Left ventricle myocardium inferior (tissue), 1 donor: ENCODE measurements around the gene STON2. TPM values are rescaled to one million over a fixed set of nuclear protein-coding genes. Genes with fewer than 3 reads are reported as not detected.

Experiments used
- DNase-seq: peaks from one replicate; pipeline ENCODE4 v3.0.0-alpha.2; 2020
- H3K27ac ChIP-seq: fragments of 200-600 bp; replicated peaks from 2 replicates; pipeline ENCODE4 v1.8.0; 2021
- H3K27me3 ChIP-seq: fragments of 200-600 bp; 2 replicates; pipeline ENCODE4 v1.8.0; 2021; ENCODE audit warnings: low read depth
- H3K36me3 ChIP-seq: fragments of 200-600 bp; 2 replicates; pipeline ENCODE4 v1.8.0; 2021
- H3K4me1 ChIP-seq: fragments of 200-600 bp; 2 replicates; pipeline ENCODE4 v1.8.0; 2021
- H3K4me3 ChIP-seq: fragments of 200-600 bp; 2 replicates; pipeline ENCODE4 v1.8.0; 2021; ENCODE audit warnings: mild to moderate bottlenecking, moderate library complexity
- H3K9me3 ChIP-seq: fragments of 200-600 bp; replicated peaks from 2 replicates; pipeline ENCODE4 v1.8.0; 2021
- intact Hi-C: fragments of 100-400 bp; cut with micrococcal nuclease; formaldehyde crosslinking; loops from one replicate; pipeline ENCODE4 v1.11.0; 2022
- total RNA-seq: library from RNA; stranded (reverse); fragmentation: NEBNext Ultra II Directional; extraction: Animal tissue kit (Norgen Biotek cat#: 25700); gene quantifications from one replicate; pipeline ENCODE4 v1.2.1, GENCODE V29; 2021
- TF ChIP-seq, protein P1 (sequence below): fragments of 200-600 bp; IDR thresholded peaks from 2 replicates; pipeline ENCODE4 v1.8.0; 2021; ENCODE audit warnings: antibody characterized with exemption, mild to moderate bottlenecking, borderline replicate concordance
- donor health status: DM: no; HTN: yes; CAD: no; lungs with severe emphysema.

The STON2 gene
- total RNA-seq, 1 donor from 2014 or later, result 8.3 TPM

DNA sequence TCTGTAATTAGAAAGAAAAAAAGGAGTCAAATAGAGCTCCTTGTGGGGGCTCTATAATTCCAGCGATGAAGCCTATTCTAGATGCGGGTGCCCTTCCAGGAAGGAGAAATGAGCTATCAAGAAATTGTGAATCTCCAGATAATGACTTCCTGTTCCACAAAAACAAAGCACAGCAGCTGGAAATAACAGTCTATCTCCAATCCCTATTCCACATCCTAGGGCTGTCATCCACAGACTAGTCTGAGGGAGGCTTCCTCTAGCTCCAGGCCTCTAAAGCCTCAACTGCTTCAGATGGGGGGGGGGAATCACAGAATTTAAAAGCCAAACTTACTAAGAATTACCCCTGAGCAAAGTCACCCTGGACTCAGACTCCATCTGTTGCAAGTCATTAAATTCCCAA, 102.0 kb downstream of the STON2 start:
- TF ChIP-seq, protein P1, sequence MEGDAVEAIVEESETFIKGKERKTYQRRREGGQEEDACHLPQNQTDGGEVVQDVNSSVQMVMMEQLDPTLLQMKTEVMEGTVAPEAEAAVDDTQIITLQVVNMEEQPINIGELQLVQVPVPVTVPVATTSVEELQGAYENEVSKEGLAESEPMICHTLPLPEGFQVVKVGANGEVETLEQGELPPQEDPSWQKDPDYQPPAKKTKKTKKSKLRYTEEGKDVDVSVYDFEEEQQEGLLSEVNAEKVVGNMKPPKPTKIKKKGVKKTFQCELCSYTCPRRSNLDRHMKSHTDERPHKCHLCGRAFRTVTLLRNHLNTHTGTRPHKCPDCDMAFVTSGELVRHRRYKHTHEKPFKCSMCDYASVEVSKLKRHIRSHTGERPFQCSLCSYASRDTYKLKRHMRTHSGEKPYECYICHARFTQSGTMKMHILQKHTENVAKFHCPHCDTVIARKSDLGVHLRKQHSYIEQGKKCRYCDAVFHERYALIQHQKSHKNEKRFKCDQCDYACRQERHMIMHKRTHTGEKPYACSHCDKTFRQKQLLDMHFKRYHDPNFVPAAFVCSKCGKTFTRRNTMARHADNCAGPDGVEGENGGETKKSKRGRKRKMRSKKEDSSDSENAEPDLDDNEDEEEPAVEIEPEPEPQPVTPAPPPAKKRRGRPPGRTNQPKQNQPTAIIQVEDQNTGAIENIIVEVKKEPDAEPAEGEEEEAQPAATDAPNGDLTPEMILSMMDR, result no peak
- no peaks in the 10 kb centered on the region for H3K4me1 ChIP-seq
- intact Hi-C loops, result no loop called here

DNA sequence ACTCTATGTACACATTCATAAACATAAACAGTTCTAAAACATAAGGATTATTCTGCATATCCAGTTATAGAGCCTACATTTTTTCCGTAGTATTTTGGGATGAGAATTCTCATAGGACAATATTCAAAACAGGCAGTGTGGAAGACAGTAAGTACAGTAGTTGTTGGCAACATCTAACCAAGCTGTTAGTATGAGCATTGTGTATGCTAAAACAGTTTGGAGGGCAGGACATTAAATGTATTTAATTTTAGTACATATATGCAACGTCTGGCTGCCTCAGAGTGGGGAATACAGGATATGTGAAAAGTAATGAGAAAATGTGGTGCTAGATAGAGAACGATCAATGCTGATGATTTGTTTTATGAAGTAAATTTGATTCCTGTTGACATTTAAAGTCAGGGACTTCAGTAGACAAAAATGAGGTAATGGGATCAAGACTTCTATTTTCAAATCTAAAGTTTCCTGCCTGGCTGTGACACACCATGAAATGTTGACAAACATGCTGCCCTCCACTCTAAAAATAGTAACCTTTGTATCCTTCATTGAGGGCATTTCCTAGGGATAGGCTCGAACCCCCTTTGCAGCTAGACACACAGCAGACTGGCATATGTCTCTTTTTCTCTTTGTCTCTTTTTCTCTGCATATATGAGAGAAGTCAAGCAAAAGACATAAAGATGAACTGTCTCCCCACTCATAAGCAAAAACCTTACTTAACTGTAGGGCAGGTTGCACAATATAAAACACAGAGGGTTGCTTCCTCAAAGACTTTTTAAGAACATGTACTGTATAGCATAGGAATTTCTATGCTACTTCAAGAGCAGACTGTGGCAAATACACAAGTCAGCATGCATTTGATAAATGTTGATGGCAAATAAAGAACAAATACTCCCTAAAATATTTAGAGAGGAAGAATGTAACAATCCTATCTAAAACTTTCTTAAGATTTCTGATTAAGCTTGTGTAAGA, 103.9 kb downstream of the STON2 start:
- TF ChIP-seq, protein P1, result no peak
- Histone ChIP-seq H3K27me3 (no peaks in the 10 kb centered on the region), H3K27ac (no peak overlapping the region), H3K4me1 (no peaks in the 10 kb centered on the region), H3K36me3 (no peaks in the 10 kb centered on the region), H3K9me3 (no peaks in the 10 kb centered on the region), H3K4me3 (no peak overlapping the region)
- DNase-seq, result no peak
- intact Hi-C loops, result no loop called here

More for the DNA sequence above, 102.0 kb downstream of the STON2 start:
- H3K9me3 ChIP-seq, result no peaks in the 10 kb centered on the region
- H3K27ac ChIP-seq, result no peak overlapping the region
- DNase-seq, result no peak
- no peaks in the 10 kb centered on the region for H3K27me3 ChIP-seq
- H3K36me3 ChIP-seq, result no peaks in the 10 kb centered on the region
- no peak overlapping the region for H3K4me3 ChIP-seq

DNA sequence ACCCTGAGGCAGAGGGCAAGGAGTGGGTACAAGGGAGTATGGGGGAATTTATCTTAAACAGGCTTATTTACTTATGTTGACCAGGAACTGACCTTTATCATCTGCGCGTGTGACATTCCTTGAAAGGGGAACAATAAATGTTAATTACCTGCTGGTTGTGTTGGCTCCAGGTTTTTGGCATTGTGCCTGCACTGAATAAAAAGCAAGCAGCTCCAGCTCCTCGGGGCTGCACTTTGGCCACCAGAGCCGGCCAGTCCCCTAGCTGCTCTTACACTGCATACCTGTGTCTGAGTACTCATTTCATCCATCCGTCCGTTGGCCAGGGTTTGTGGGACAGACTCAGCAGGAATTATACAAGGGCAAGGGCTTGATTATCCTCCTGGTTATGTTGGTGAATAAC, 110.6 kb downstream of the STON2 start:
- Histone ChIP-seq H3K4me1 (no peaks in the 10 kb centered on the region), H3K9me3 (no peaks in the 10 kb centered on the region), H3K4me3 (no peak overlapping the region), H3K27me3 (no peaks in the 10 kb centered on the region), H3K36me3 (no peaks in the 10 kb centered on the region), H3K27ac (no peak overlapping the region)
- intact Hi-C loops, result no loop called here
- DNase-seq, result no peak
- TF ChIP-seq, protein P1, result no peak

DNA sequence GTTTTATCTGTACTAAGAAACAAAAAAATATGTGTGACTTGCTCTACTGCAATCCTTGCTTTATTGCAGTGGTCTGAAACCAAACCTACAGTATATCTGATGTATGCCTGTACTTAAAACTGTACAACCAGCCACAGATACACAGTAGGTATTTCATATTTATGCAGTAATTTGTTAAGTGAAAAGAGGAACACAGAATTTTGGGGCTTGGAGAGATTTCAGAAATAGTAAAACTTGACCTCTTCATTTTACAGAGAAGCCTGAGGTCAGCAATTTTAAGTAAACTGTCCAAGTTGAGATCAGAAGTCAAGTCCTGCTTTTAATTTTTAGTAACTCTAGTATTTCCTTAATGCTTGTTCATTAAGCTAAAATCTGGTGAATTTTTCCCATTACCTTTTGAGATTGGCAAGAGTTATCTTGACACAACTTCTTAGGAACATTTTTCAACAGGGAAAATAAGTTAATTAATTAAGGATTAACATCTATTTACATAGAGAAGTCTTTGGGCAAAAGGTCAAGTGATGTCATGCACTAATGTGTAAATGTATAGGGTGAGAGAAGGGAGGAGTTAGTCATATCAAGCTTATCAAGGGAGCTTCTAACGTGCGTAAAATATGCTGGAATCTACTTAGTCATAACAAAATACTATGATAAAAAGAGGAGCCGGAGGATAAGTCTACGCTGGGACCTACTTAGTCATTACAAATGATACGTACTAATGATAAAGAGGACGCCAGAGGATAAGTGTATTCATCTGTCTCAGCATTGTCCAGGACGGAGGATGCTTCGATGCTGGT, 113.4 kb downstream of the STON2 start:
- Histone ChIP-seq H3K4me1 (no peaks in the 10 kb centered on the region), H3K9me3 (no peaks in the 10 kb centered on the region), H3K4me3 (no peak overlapping the region), H3K27ac (no peak overlapping the region), H3K36me3 (no peaks in the 10 kb centered on the region), H3K27me3 (no peaks in the 10 kb centered on the region)
- TF ChIP-seq, protein P1, result no peak
- intact Hi-C loops, result no loop called here
- DNase-seq, result no peak

DNA sequence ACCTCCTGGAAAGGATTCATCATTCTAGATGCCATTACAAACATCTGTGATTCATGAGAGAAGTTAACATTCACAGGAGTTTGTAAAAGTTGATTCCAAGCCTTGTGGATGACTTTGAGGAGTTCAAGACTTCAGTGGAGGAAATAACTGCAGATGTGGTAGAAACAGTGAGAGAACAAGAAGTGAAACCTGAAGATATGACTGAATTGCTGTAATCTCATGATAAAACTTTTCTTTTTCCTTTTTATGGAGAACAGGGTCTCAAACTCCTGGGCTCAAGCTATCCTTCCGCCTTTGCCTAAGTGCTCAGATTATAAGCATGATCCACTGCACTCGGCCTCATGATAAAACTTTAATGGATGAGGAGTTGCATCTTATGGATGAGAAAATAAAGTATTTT, 114.9 kb downstream of the STON2 start:
- H3K9me3 ChIP-seq, result no peaks in the 10 kb centered on the region
- H3K36me3 ChIP-seq, result no peaks in the 10 kb centered on the region
- intact Hi-C loops, result no loop called here
- DNase-seq, result no peak
- no peaks in the 10 kb centered on the region for H3K27me3 ChIP-seq
- H3K27ac ChIP-seq, result no peak overlapping the region
- H3K4me3 ChIP-seq, result no peak overlapping the region
- H3K4me1 ChIP-seq, result no peaks in the 10 kb centered on the region
- TF ChIP-seq, protein P1, result no peak
